HL-60 (cell line): ENCODE measurements around the gene GIT2.

Source experiments
- DNase-seq, 2 experiments: peaks; one replicate each; pipeline ENCODE4 v3.0.0-alpha.2; 2010 to 2020; ENCODE audit warnings: low read depth in 1 of 2, low spot score in 1 of 2
- H3K27ac ChIP-seq: fragments of 250-450 bp; sonication (Bioruptor Pico); replicated peaks from 2 replicates; pipeline ENCODE4 v1.5.1; 2020; ENCODE audit warnings: mild to moderate bottlenecking, moderate library complexity
- H3K27me3 ChIP-seq: fragments of 250-450 bp; sonication (Bioruptor Pico); 2 replicates; pipeline ENCODE4 v1.5.1; 2021; ENCODE audit warnings: mild to moderate bottlenecking, moderate library complexity; ENCODE audit not compliant: insufficient read depth, poor library complexity, severe bottlenecking
- H3K4me3 ChIP-seq: replicated peaks from 2 replicates; pipeline ENCODE4 v1.5.1; 2011; ENCODE audit warnings: mild to moderate bottlenecking, control low read depth, low read length; ENCODE audit not compliant: insufficient read depth
- CTCF ChIP-seq: IDR thresholded peaks from one replicate; pipeline ENCODE4 v1.5.1; 2011; ENCODE audit warnings: low read length, control low read depth, inconsistent platforms; ENCODE audit not compliant: insufficient read depth
- GABPA ChIP-seq: IDR thresholded peaks from 2 replicates; pipeline ENCODE4 v1.6.1; 2012; ENCODE audit warnings: low read depth
- POLR2AphosphoS5 ChIP-seq: IDR thresholded peaks from 2 replicates; pipeline ENCODE4 v1.6.1; 2012; ENCODE audit warnings: low read depth
- REST ChIP-seq: IDR thresholded peaks from 2 replicates; pipeline ENCODE4 v1.6.1; 2012; ENCODE audit warnings: low read depth; ENCODE audit not compliant: insufficient replicate concordance
- SPI1 ChIP-seq: IDR thresholded peaks from 2 replicates; pipeline ENCODE4 v1.6.1; 2012; ENCODE audit warnings: low read depth, mild to moderate bottlenecking, borderline replicate concordance

The GIT2 gene

GRCh38 chr12:109925185-109925840 is 70.9 kb downstream of the GIT2 start:
- Histone ChIP-seq H3K27me3 (no peaks in the 10 kb centered on the region), H3K27ac (no peak overlapping the region), H3K4me3 (no peak overlapping the region)
- no peak for DNase-seq
- TF ChIP-seq POLR2AphosphoS5: no peak
- TF ChIP-seq REST: no peak
- no peak for TF ChIP-seq CTCF
- no peak for TF ChIP-seq GABPA
- no peak for TF ChIP-seq SPI1

- DNase-seq: no peak
- H3K4me3 ChIP-seq: no peak overlapping the region
- H3K27ac ChIP-seq: no peak overlapping the region
- TF ChIP-seq CTCF (no peak), REST (no peak), SPI1 (no peak), GABPA (no peak), POLR2AphosphoS5 (no peak)
- no peaks in the 10 kb centered on the region for H3K27me3 ChIP-seq
These were observed 72.5 kb downstream of the GIT2 start for GRCh38 chr12:109923481-109924245.

- TF ChIP-seq CTCF (no peak), GABPA (no peak), SPI1 (no peak), POLR2AphosphoS5 (no peak), REST (no peak)
- Histone ChIP-seq H3K4me3 (no peak overlapping the region), H3K27me3 (no peaks in the 10 kb centered on the region), H3K27ac (no peak overlapping the region)
- no peak for DNase-seq
These were observed 73.1 kb downstream of the GIT2 start for GRCh38 chr12:109923038-109923437.
